Subcutaneous adipose tissue (tissue), 4 donors: ENCODE measurements around the gene PLP2. TPM values are rescaled to one million over a fixed set of nuclear protein-coding genes. Genes with fewer than 3 reads are reported as not detected.

Experiments used
- CTCF ChIP-seq: fragments of 450-650 bp; IDR thresholded peaks from one replicate; pipeline ENCODE4 v1.5.1; 2016; ENCODE audit warnings: low read depth, mild to moderate bottlenecking, control low read depth, antibody characterized with exemption, moderate library complexity
- small RNA-seq: library from RNA; depleted of rRNA; stranded (forward); fragments of <200 nt; gene quantifications from one replicate; pipeline ENCODE3, GENCODE V24; 2016
- total RNA-seq, 4 donors: library from RNA; depleted of rRNA; stranded (reverse); fragments of >200 nt; gene quantifications; one replicate each; pipeline ENCODE4 v1.1.0, GENCODE V29; 2016

PLP2 gene
- total RNA-seq, 4 donors from 2014 or later, result 19.0 to 62.0 (median 37.2) TPM

- TF ChIP-seq CTCF, result no peak
These were observed 40.5 kb downstream of the PLP2 start for GRCh38 chrX:49212209-49212608.

- TF ChIP-seq CTCF, result no peak
These were observed 41.2 kb downstream of the PLP2 start for GRCh38 chrX:49212861-49213260.

GRCh38 chrX:49214416-49214815 lies 42.7 kb downstream of the PLP2 start:
- TF ChIP-seq CTCF, result no peak

GRCh38 chrX:49214996-49215526 lies 43.4 kb downstream of the PLP2 start:
- no peak for TF ChIP-seq CTCF

- TF ChIP-seq CTCF, result no peak
These were observed 48.4 kb downstream of the PLP2 start for GRCh38 chrX:49220100-49220499.

- TF ChIP-seq CTCF, result no peak
These were observed 50.2 kb downstream of the PLP2 start for GRCh38 chrX:49221868-49222267.

Small RNA genes lying within 50 kb of the gene (small RNA-seq; reads per million reads assigned to genes)
- not detected for gene RN7SL262P

Other genes starting within 250 kb of the PLP2 start
- 10 to 100 TPM; 24.0 to 47.5 (median 29.9) TPM for gene OTUD5, start 214.3 kb upstream of the PLP2 start, total RNA-seq
- 1 to 10 TPM in 2 of 4 donors, under 1 TPM in 2; 0.49 to 1.7 (median 1.1) TPM for gene KCND1, start 200.1 kb upstream of the PLP2 start, total RNA-seq
- gene GRIPAP1, start 169.6 kb upstream of the PLP2 start, total RNA-seq, result 10 to 100 TPM; 20.7 to 46.3 (median 33.4) TPM
- 100 to 1,000 TPM in 1 of 4 donors, 10 to 100 TPM in 3; 50.9 to 148 (median 72.8) TPM for gene TFE3, start 128.5 kb upstream of the PLP2 start, total RNA-seq
- 1 to 10 TPM in 2 of 4 donors, under 1 TPM in 2; 0.44 to 3.1 (median 1.2) TPM for gene CCDC120, start 112.9 kb upstream of the PLP2 start, total RNA-seq
- gene PRAF2, start 97.9 kb upstream of the PLP2 start, total RNA-seq, result 10 to 100 TPM in 2 of 4 donors, 1 to 10 TPM in 2; 5.1 to 10.6 (median 9.0) TPM
- gene WDR45, start 92.0 kb upstream of the PLP2 start, total RNA-seq, result 100 to 1,000 TPM in 2 of 4 donors, 10 to 100 TPM in 2; 84.5 to 138 (median 115) TPM
- gene GPKOW, start 48.2 kb upstream of the PLP2 start, total RNA-seq, result 10 to 100 TPM; 11.9 to 32.0 (median 19.8) TPM
- gene MAGIX, start 9.1 kb upstream of the PLP2 start, total RNA-seq, result 1 to 10 TPM in 1 of 4 donors, under 1 TPM in 3; 0.17 to 3.0 (median 0.35) TPM
- gene PRICKLE3, start 14.5 kb downstream of the PLP2 start, total RNA-seq, result 10 to 100 TPM; 10.7 to 19.4 (median 13.8) TPM
- gene SYP, start 28.3 kb downstream of the PLP2 start, total RNA-seq, result 1 to 10 TPM in 1 of 4 donors, under 1 TPM in 3; 0.16 to 2.4 (median 0.91) TPM
- under 1 TPM; under 0.01 to 0.66 (median 0.25) TPM for gene CACNA1F, start 61.4 kb downstream of the PLP2 start, total RNA-seq
- gene CCDC22, start 63.6 kb downstream of the PLP2 start, total RNA-seq, result 10 to 100 TPM in 3 of 4 donors, 1 to 10 TPM in 1; 6.5 to 14.1 (median 13.3) TPM
- under 1 TPM in 1 of 4 donors, not detected in 3; 0.22 TPM for gene FOXP3, start 92.8 kb downstream of the PLP2 start, total RNA-seq
- gene PPP1R3F, start 97.9 kb downstream of the PLP2 start, total RNA-seq, result 1 to 10 TPM; 1.8 to 7.5 (median 4.5) TPM
- not detected for gene GAGE10, start 131.7 kb downstream of the PLP2 start, total RNA-seq
- not detected for gene GAGE12J, start 150.1 kb downstream of the PLP2 start, total RNA-seq
- not detected for gene GAGE13, start 159.7 kb downstream of the PLP2 start, total RNA-seq